ENCODE results near the gene LMO7. TPM values are rescaled to one million over a fixed set of nuclear protein-coding genes. Genes with fewer than 3 reads are reported as not detected.
A peak's percentile ranks its signal among the peaks of the same experiment; 100 is the strongest.

The LMO7 gene
- total and polyA plus RNA-seq, 3 donors from 2014 or later, result 39.1 to 132 (median 111) TPM

DNA sequence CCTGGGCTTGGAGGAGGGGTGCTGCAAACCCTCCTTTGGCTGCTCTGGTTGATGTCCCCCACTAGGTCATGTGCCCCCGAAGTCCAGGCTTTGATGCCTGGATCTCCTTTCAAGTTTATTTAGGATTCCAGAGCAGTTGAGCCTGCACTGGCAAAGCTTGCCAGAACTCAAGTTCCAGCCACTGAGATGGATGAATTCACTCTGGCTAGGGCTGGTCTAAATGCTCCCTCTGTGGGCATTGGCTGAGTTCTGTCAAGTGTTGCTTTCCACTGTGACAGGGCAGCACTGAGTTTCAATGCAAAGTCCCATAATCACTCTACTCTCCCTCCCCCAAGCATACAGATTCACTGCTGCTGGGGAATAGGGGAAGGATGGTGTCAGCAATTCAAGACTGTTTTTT is 17.8 kb upstream of the LMO7 start:
- 0% methylated on average over 1 of the region's 1 CpG for WGBS, 2 donors

GRCh38 chr13:75620020-75620419 is 16.1 kb upstream of the LMO7 start:
- intact Hi-C loops (cut with DNase I; ENCODE audit: low total_unique reads), result no loop called here
- no peak overlapping the region for H3K4me3 ChIP-seq
- H3K4me1 ChIP-seq, result peaks cover 3% of the 10 kb centered on the region
- 56 to 64% methylated on average over 1 of the region's 1 CpG for WGBS, 2 donors
- no peaks in the 10 kb centered on the region for H3K9me3 ChIP-seq
- TF ChIP-seq, protein P1, sequence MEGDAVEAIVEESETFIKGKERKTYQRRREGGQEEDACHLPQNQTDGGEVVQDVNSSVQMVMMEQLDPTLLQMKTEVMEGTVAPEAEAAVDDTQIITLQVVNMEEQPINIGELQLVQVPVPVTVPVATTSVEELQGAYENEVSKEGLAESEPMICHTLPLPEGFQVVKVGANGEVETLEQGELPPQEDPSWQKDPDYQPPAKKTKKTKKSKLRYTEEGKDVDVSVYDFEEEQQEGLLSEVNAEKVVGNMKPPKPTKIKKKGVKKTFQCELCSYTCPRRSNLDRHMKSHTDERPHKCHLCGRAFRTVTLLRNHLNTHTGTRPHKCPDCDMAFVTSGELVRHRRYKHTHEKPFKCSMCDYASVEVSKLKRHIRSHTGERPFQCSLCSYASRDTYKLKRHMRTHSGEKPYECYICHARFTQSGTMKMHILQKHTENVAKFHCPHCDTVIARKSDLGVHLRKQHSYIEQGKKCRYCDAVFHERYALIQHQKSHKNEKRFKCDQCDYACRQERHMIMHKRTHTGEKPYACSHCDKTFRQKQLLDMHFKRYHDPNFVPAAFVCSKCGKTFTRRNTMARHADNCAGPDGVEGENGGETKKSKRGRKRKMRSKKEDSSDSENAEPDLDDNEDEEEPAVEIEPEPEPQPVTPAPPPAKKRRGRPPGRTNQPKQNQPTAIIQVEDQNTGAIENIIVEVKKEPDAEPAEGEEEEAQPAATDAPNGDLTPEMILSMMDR (IDR thresholded peaks at IDR 0.05), result no peak
- no peak for TF ChIP-seq POLR2A (IDR thresholded peaks at IDR 0.05)
- no peak for DNase-seq
- H3K36me3 ChIP-seq (ENCODE audit: low read depth, missing control alignments), result no peaks in the 10 kb centered on the region
- no peaks in the 10 kb centered on the region for H3K27me3 ChIP-seq
- H3K27ac ChIP-seq, result no peak overlapping the region

More for the DNA sequence above, 17.8 kb upstream of the LMO7 start:
- Histone ChIP-seq H3K27me3 (no peaks in the 10 kb centered on the region), H3K9me3 (no peaks in the 10 kb centered on the region), H3K4me3 (no peak overlapping the region), H3K36me3 (ENCODE audit: low read depth, missing control alignments) (no peaks in the 10 kb centered on the region), H3K27ac (no peak overlapping the region), H3K4me1 (peaks cover 3% of the 10 kb centered on the region)
- no peak for DNase-seq
- intact Hi-C loops (cut with DNase I; ENCODE audit: low total_unique reads), result no loop called here
- TF ChIP-seq POLR2A (IDR thresholded peaks at IDR 0.05), result no peak

GRCh38 chr13:75621147-75621546 is 15.0 kb upstream of the LMO7 start:
- no peak for TF ChIP-seq POLR2A (IDR thresholded peaks at IDR 0.05)
- TF ChIP-seq, protein P1 (IDR thresholded peaks at IDR 0.05), result no peak
- DNase-seq, result no peak
- 41 to 62% methylated on average over 2 of the region's 2 CpGs for WGBS, 2 donors
- Histone ChIP-seq H3K27me3 (no peaks in the 10 kb centered on the region), H3K9me3 (no peaks in the 10 kb centered on the region), H3K36me3 (ENCODE audit: low read depth, missing control alignments) (no peaks in the 10 kb centered on the region), H3K27ac (no peak overlapping the region), H3K4me3 (no peak overlapping the region), H3K4me1 (peaks cover 3% of the 10 kb centered on the region)
- intact Hi-C loops (cut with DNase I; ENCODE audit: low total_unique reads), result no loop called here

DNA sequence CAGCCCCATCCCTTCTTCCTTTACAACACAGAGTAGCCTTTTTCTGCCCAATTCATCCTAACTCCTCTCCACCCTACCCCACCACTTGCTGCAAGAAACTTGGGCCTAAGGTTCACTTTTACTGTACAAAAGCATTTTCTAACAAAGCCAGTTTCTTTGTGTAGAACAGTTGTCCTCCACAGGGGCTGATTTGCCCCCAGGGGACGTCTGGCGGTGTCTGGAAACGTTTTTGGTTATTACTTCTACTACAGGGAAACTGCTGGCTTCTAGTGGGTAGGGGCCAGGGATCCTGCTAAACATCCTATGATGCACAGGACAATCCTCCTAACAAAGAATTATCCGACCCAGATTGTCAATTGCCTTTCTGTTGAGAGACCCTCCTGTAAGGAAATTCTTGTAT is 7.3 kb upstream of the LMO7 start:
- WGBS, 2 donors, result 87 to 90% methylated on average over 4 of the region's 4 CpGs
- Histone ChIP-seq H3K4me1 (no peaks in the 10 kb centered on the region), H3K4me3 (no peak overlapping the region), H3K27ac (no peak overlapping the region), H3K9me3 (no peaks in the 10 kb centered on the region), H3K27me3 (no peaks in the 10 kb centered on the region), H3K36me3 (ENCODE audit: low read depth, missing control alignments) (no peaks in the 10 kb centered on the region)
- no peak for TF ChIP-seq POLR2A (IDR thresholded peaks at IDR 0.05)
- TF ChIP-seq, protein P1 (IDR thresholded peaks at IDR 0.05), result no peak
- no peak for DNase-seq
- intact Hi-C loops (cut with DNase I; ENCODE audit: low total_unique reads), result no loop called here

DNA sequence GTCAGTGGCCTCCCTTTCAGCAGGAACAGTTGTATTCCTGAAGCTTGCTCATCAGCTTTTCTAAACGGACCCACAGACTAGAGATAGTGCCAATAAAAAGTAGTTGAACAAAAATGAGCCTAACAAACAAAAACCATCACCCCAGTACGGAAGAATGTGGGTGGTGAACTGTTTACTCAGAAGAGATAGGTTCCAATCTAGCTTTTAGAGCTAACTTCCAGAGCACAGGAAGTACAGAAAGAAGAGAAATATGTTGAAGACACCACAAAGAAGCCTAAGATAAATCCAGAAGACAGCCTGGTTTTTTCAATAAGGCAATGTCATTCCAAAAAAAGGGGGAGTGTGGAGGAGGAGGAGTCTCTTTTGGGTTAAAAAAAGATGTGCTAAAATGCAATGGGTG is 2.8 kb upstream of the LMO7 start:
- DNase-seq, result no peak
- Histone ChIP-seq H3K27ac (peak overlapping the region in 1 of 2 donors; percentile 48), H3K36me3 (ENCODE audit: low read depth, missing control alignments) (no peaks in the 10 kb centered on the region), H3K4me1 (no peaks in the 10 kb centered on the region), H3K4me3 (no peak overlapping the region), H3K27me3 (no peaks in the 10 kb centered on the region), H3K9me3 (no peaks in the 10 kb centered on the region)
- no peak for TF ChIP-seq POLR2A (IDR thresholded peaks at IDR 0.05)
- TF ChIP-seq, protein P1 (IDR thresholded peaks at IDR 0.05), result no peak
- WGBS, 2 donors, result 27 to 34% methylated on average over 2 of the region's 2 CpGs
- intact Hi-C loops (cut with DNase I; ENCODE audit: low total_unique reads), result no loop called here

Data from testis (tissue), 3 donors.